ENCODE results near the gene SIGMAR1.

SIGMAR1 gene

DNA sequence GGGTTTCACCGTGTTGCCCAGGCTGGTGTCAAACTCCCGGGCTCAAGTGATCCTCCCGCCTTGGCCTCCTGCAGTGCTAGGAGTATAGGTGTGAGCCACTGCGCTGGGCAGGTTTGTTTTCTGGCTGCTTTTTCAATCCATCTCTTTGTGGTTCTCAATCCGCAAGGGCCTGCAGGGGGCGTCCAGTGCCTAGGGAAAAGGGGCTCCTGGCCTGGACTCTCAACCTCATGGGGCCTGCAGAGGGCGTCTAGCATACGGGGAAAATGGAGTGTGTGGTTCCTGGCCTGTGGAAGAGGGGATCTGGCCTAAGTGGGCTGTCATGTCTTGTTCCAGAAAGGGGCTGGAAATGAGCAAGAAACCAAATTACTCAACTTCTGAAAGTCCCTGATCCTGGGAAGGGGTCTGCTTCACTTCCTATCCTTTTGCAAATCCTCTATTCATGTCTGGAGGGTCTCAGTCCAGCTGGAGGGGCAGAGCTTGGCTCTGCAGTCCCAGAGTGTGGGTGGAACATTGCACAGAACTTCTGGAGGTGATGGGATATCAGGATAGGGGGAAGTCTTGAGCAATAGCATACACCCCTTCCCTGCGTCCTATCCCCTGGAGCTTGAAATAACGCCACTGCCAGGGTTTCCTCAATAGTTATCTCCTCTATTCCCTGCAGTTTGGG is 37.6 kb upstream of the SIGMAR1 start:
- no peak overlapping the region for H3K27ac ChIP-seq
- TF ChIP-seq ZFX (IDR thresholded peaks at IDR 0.05) (no peak), CTCF (conservative IDR thresholded peaks at IDR 0.05) (peak; percentile 83)

DNA sequence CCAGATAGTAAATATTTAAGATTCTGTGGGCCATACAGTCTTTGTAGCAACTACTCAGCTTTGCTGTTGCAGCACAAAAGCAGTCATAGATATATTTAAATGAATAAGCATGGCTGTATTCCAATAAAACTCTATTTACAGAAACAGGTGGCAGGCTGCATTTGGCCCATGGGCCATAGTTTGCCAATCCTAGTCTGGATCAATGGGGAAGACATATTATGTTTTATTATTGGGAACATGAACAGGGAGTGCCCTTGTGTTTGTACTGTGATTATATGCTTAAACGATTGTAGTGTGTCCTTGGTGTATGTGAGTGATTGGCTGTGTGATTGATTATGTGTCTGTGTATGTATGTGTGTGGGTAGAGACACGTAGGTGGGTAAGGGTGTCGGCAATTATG is 36.9 kb upstream of the SIGMAR1 start:
- TF ChIP-seq CTCF (conservative IDR thresholded peaks at IDR 0.05) (no peak), ZFX (IDR thresholded peaks at IDR 0.05) (no peak)
- no peak overlapping the region for H3K27ac ChIP-seq

DNA sequence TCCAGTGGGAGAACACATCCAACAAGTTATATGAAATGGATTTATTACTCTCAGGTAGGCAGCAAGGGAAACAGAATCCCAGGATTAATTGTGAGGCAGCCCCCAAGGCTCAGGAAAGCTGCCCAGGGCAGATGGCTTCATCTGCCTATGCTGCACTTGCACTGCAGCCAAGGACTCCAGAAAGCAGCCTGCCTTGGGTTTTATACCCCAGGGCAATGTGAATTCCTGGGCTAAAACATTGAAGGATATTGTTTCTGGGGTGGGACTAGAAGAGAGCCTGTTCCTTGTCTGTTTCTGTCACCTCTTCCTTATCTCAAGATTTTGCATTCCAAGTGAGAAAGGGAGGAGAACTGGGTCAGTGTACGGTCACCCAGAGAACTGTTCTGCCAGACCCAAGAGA is 33.7 kb upstream of the SIGMAR1 start:
- TF ChIP-seq ZFX (IDR thresholded peaks at IDR 0.05) (no peak), CTCF (conservative IDR thresholded peaks at IDR 0.05) (no peak)

GRCh38 chr9:34669809-34670562 is 32.4 kb upstream of the SIGMAR1 start:
- H3K27ac ChIP-seq: no peak overlapping the region
- no peak for TF ChIP-seq ZFX (IDR thresholded peaks at IDR 0.05)
- TF ChIP-seq CTCF (conservative IDR thresholded peaks at IDR 0.05): no peak

More for the DNA sequence above, 33.7 kb upstream of the SIGMAR1 start:
- H3K27ac ChIP-seq: no peak overlapping the region

- peak overlapping the region; percentile 78 for H3K27ac ChIP-seq
- TF ChIP-seq CTCF (conservative IDR thresholded peaks at IDR 0.05): no peak
- no peak for TF ChIP-seq ZFX (IDR thresholded peaks at IDR 0.05)
Measured at GRCh38 chr9:34665381-34666250, 28.0 kb upstream of the SIGMAR1 start.

DNA sequence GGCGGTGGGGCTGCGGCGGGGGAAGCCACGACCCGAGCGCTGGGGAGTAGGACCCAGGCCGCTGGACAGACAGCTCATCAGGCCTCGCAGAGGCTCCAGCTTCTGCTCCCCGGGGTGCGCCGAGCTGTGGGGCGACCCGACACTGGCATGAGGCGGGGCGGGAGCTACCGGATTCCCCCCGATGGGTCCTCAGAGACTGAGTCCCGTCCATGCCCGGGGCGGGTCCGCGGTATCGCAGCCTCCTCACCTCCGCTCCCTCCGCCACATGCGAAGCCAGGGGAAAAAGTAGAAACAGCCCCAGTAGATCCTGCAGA is 27.4 kb upstream of the SIGMAR1 start:
- peak overlapping the region; percentile 78 for H3K27ac ChIP-seq
- TF ChIP-seq CTCF (conservative IDR thresholded peaks at IDR 0.05): no peak
- no peak for TF ChIP-seq ZFX (IDR thresholded peaks at IDR 0.05)

Data from C4-2B (cell line).